ENCODE measurements around the gene TMEM17. TPM values are rescaled to one million over a fixed set of nuclear protein-coding genes. Genes with fewer than 3 reads are reported as not detected.
A peak's percentile ranks its signal among the peaks of the same experiment; 100 is the strongest.

Gene TMEM17
- total and polyA plus RNA-seq, 2 of the 13 experiments (the other 11 are each of a cell fraction or from before 2014, with no cell fraction given) = 0.22 to 0.50 TPM

- peak; percentile 96 for TF ChIP-seq BRD4 (CRISPR knock-in tag; IDR thresholded peaks at IDR 0.05)
- TF ChIP-seq PATZ1 (CRISPR knock-in tag; IDR thresholded peaks at IDR 0.05) = peak; percentile 79
- TF ChIP-seq MAZ (IDR thresholded peaks at IDR 0.05; ENCODE audit: borderline replicate concordance, low read depth, low read length) = peak; percentile 51; the same call in 1 of the 2 replicates
- TF ChIP-seq MAZ (CRISPR knock-in tag; IDR thresholded peaks at IDR 0.05; ENCODE audit: low read depth) = peak; percentile 97
- no peak for TF ChIP-seq JARID2 (CRISPR knock-in tag; IDR thresholded peaks at IDR 0.05; ENCODE audit: insufficient replicate concordance)
- no peak for TF ChIP-seq ZNF329 (CRISPR knock-in tag; IDR thresholded peaks at IDR 0.05; ENCODE audit: low read depth)
- no peak for TF ChIP-seq BRCA1 (CRISPR knock-in tag; IDR thresholded peaks at IDR 0.05)
- TF ChIP-seq TOPORS (CRISPR knock-in tag; IDR thresholded peaks at IDR 0.05) = peak; percentile 20; the same call in 1 of the 2 replicates
- TF ChIP-seq ZNF598 (CRISPR knock-in tag; IDR thresholded peaks at IDR 0.05; ENCODE audit: borderline replicate concordance) = peak; percentile 84
- TF ChIP-seq ZNF17 (CRISPR knock-in tag; IDR thresholded peaks at IDR 0.05) = peak; percentile 80; the same call in 1 of the 2 replicates
- TF ChIP-seq SRSF1 (optimal IDR thresholded peaks at IDR 0.05; ENCODE audit: low read depth, low read length) = peak; percentile 83
- peak; percentile 89 for TF ChIP-seq KMT2A (CRISPR knock-in tag; IDR thresholded peaks at IDR 0.05)
- peak; percentile 98 for TF ChIP-seq ZFP91 (CRISPR knock-in tag; IDR thresholded peaks at IDR 0.05; ENCODE audit: borderline replicate concordance)
- no peak; the same call in 1 of the 2 replicates for TF ChIP-seq ZFYVE20 (CRISPR knock-in tag; IDR thresholded peaks at IDR 0.05; ENCODE audit: borderline replicate concordance, low read depth)
- peak; percentile 83 for TF ChIP-seq AGO2 (optimal IDR thresholded peaks at IDR 0.05; ENCODE audit: low read depth, low read length)
- TF ChIP-seq NBN (conservative IDR thresholded peaks at IDR 0.05) = no peak
- TF ChIP-seq TBL1XR1 (IDR thresholded peaks at IDR 0.05; ENCODE audit: borderline replicate concordance, low read length, partially characterized antibody) = peak; percentile 35
- 0 out of 2 replicates have a peak, but pooled peaks have one; percentile 76 for TF ChIP-seq ZNF513 (CRISPR knock-in tag; conservative IDR thresholded peaks at IDR 0.05)
- 0 out of 2 replicates have a peak, but pooled peaks have one; percentile 17 for TF ChIP-seq SP4 (CRISPR knock-in tag; IDR thresholded peaks at IDR 0.05)
- peak; percentile 66 for TF ChIP-seq WIZ (CRISPR knock-in tag; IDR thresholded peaks at IDR 0.05)
- peak; percentile 29; the same call in 1 of the 2 replicates for TF ChIP-seq ZHX1 (CRISPR knock-in tag; IDR thresholded peaks at IDR 0.05; ENCODE audit: low read depth)
These were observed 49.1 kb downstream of the TMEM17 start (continued) for GRCh38 chr2:62456721-62457539.
